MM.1S (cell line): ENCODE results near the gene CLMN.

Experiments used
- DNase-seq: peaks from one replicate; pipeline ENCODE4 v3.0.0-alpha.2; 2015
- H2AFZ ChIP-seq: fragments of 300-600 bp; sonication (generic); 2 replicates; pipeline ENCODE4 v1.6.0; 2016; ENCODE audit warnings: antibody characterized with exemption, low read length
- H3F3A ChIP-seq: fragments of 300-600 bp; sonication (generic); 2 replicates; pipeline ENCODE4 v1.6.1; 2016; ENCODE audit warnings: mild to moderate bottlenecking, antibody characterized with exemption, low read length, moderate library complexity, mixed read lengths; ENCODE audit not compliant: insufficient read depth
- H3K27ac ChIP-seq: fragments of 300-600 bp; sonication (generic); 2 replicates; pipeline ENCODE4 v1.5.1; 2016; ENCODE audit warnings: mild to moderate bottlenecking, low read length
- H3K27me3 ChIP-seq: fragments of 300-600 bp; sonication (generic); replicated peaks from 2 replicates; pipeline ENCODE4 v1.6.0; 2016; ENCODE audit warnings: low read length; ENCODE audit not compliant: insufficient read depth
- H3K36me3 ChIP-seq: fragments of 300-600 bp; sonication (generic); replicated peaks from 2 replicates; pipeline ENCODE4 v1.6.1; 2016; ENCODE audit warnings: mild to moderate bottlenecking, low read length, mixed read lengths; ENCODE audit not compliant: insufficient read depth
- H3K4me1 ChIP-seq: fragments of 300-600 bp; sonication (generic); 2 replicates; pipeline ENCODE4 v1.6.1; 2016; ENCODE audit warnings: low read length, mixed read lengths
- H3K4me2 ChIP-seq: fragments of 300-600 bp; sonication (generic); 2 replicates; pipeline ENCODE4 v1.6.0; 2016; ENCODE audit warnings: low read depth, low read length
- H3K4me3 ChIP-seq: fragments of 300-600 bp; sonication (generic); 2 replicates; pipeline ENCODE4 v1.5.1; 2016; ENCODE audit warnings: low read length, mixed read lengths
- H3K79me2 ChIP-seq: fragments of 300-600 bp; sonication (generic); 2 replicates; pipeline ENCODE4 v1.6.1; 2016; ENCODE audit warnings: mixed run types, low read length, mixed read lengths
- H3K9ac ChIP-seq: fragments of 300-600 bp; sonication (generic); 2 replicates; pipeline ENCODE4 v1.6.1; 2016; ENCODE audit warnings: low read length, mixed read lengths
- H3K9me2 ChIP-seq: fragments of 300-600 bp; sonication (generic); replicated peaks from 2 replicates; pipeline ENCODE4 v1.6.1; 2016; ENCODE audit warnings: mild to moderate bottlenecking, low read length, mixed read lengths; ENCODE audit not compliant: insufficient read depth
- H3K9me3 ChIP-seq: fragments of 300-600 bp; sonication (generic); replicated peaks from 2 replicates; pipeline ENCODE4 v1.6.1; 2016; ENCODE audit warnings: mild to moderate bottlenecking, low read length, mixed read lengths; ENCODE audit not compliant: insufficient read depth
- H4K20me1 ChIP-seq: fragments of 300-600 bp; sonication (generic); 2 replicates; pipeline ENCODE4 v1.6.1; 2016; ENCODE audit warnings: mild to moderate bottlenecking, low read length, moderate library complexity, mixed read lengths; ENCODE audit not compliant: insufficient read depth
- EZH2 ChIP-seq: fragments of 300-600 bp; sonication (generic); optimal IDR thresholded peaks from 2 replicates; pipeline ENCODE3; 2017; ENCODE audit warnings: low read depth, mild to moderate bottlenecking, antibody characterized with exemption, low read length, mixed read lengths
- EZH2phosphoT487 ChIP-seq: fragments of 300-600 bp; sonication (generic); IDR thresholded peaks from 2 replicates; pipeline ENCODE4 v1.6.1; 2018; ENCODE audit warnings: antibody characterized with exemption, low read length
- TF ChIP-seq, protein P1 (sequence below): fragments of 300-600 bp; sonication (generic); IDR thresholded peaks from 2 replicates; pipeline ENCODE4 v1.5.1; 2016; ENCODE audit warnings: antibody characterized with exemption, low read length, mixed read lengths

The CLMN gene

DNA sequence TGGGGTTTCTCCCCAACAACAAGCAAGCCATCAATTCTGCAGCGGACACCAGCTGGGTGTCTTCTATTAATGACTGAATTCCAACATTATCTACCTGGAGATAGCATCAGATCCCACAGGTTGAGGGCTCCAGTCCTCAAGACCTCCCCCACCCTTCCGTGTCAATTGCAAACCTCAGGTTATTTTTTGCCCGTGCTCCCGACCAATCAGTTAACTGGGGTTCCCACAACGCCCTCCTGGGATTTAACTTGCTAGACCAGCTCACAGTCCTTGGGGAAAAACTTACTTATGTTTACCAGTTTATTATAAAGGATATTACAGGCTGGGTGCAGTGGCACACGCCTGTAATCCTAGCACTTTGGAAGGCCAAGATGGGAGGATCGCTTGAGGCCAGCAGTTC lies 172.1 kb downstream of the CLMN start:
- Histone ChIP-seq H3K36me3 (no peaks in the 10 kb centered on the region), H3K4me3 (no peak overlapping the region), H3F3A (peaks cover 2% of the 10 kb centered on the region; the same call in 1 of the 2 replicates), H2AFZ (no peak overlapping the region), H3K9me3 (no peaks in the 10 kb centered on the region), H3K27ac (no peak overlapping the region), H3K9ac (no peak overlapping the region), H3K4me2 (no peak overlapping the region), H3K4me1 (no peaks in the 10 kb centered on the region), H3K9me2 (no peaks in the 10 kb centered on the region), H4K20me1 (no peaks in the 10 kb centered on the region), H3K79me2 (peaks cover 88% of the 10 kb centered on the region), H3K27me3 (no peaks in the 10 kb centered on the region)
- DNase-seq, result no peak
- TF ChIP-seq, protein P1, sequence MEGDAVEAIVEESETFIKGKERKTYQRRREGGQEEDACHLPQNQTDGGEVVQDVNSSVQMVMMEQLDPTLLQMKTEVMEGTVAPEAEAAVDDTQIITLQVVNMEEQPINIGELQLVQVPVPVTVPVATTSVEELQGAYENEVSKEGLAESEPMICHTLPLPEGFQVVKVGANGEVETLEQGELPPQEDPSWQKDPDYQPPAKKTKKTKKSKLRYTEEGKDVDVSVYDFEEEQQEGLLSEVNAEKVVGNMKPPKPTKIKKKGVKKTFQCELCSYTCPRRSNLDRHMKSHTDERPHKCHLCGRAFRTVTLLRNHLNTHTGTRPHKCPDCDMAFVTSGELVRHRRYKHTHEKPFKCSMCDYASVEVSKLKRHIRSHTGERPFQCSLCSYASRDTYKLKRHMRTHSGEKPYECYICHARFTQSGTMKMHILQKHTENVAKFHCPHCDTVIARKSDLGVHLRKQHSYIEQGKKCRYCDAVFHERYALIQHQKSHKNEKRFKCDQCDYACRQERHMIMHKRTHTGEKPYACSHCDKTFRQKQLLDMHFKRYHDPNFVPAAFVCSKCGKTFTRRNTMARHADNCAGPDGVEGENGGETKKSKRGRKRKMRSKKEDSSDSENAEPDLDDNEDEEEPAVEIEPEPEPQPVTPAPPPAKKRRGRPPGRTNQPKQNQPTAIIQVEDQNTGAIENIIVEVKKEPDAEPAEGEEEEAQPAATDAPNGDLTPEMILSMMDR, result no peak
- TF ChIP-seq EZH2phosphoT487 (no peak), EZH2 (no peak)

DNA sequence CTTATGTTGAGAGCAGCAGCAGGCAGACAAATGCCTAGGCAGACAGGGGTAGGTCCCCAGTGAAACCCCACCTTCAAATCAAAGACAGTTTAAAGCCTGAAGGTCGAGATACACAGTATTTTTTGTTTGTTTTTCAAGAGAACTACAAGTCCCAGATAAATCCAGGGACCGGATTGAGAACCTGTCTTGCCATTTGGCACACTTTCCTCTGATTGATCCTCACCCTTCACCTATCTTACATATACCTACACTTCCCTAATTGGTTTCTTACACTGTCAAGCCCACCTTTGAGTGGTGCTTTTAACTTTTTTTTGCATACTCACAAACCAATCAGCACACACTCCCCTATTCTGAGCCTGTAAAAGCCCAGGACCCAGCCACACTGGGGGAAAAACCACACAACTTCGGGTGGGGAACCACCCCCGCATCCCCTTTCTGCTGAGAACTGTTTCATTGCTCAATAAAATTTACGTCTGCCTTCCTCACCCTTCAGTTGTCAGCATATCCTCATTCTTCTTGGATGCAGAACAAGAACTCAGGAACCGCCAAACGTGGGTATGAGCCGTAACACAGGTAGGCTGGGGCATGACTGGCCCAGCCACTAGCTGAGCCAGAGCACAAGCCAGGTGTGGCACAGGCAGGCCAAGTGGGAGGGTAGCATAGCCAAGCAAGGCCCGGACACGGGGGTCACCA lies 173.5 kb downstream of the CLMN start:
- no peak overlapping the region for H3K4me2 ChIP-seq
- no peaks in the 10 kb centered on the region for H3K9me2 ChIP-seq
- H3K4me1 ChIP-seq, result no peaks in the 10 kb centered on the region
- no peak for TF ChIP-seq EZH2phosphoT487
- TF ChIP-seq, protein P1, result no peak
- TF ChIP-seq EZH2, result no peak
- H3K27ac ChIP-seq, result no peak overlapping the region
- H3K27me3 ChIP-seq, result no peaks in the 10 kb centered on the region
- H4K20me1 ChIP-seq, result no peaks in the 10 kb centered on the region
- no peak overlapping the region for H3K4me3 ChIP-seq
- H3K9ac ChIP-seq, result no peak overlapping the region
- H2AFZ ChIP-seq, result no peak overlapping the region
- H3F3A ChIP-seq, result peaks cover 2% of the 10 kb centered on the region; the same call in 1 of the 2 replicates
- H3K79me2 ChIP-seq, result peaks cover 88% of the 10 kb centered on the region
- H3K9me3 ChIP-seq, result no peaks in the 10 kb centered on the region
- DNase-seq, result no peak
- no peaks in the 10 kb centered on the region for H3K36me3 ChIP-seq

DNA sequence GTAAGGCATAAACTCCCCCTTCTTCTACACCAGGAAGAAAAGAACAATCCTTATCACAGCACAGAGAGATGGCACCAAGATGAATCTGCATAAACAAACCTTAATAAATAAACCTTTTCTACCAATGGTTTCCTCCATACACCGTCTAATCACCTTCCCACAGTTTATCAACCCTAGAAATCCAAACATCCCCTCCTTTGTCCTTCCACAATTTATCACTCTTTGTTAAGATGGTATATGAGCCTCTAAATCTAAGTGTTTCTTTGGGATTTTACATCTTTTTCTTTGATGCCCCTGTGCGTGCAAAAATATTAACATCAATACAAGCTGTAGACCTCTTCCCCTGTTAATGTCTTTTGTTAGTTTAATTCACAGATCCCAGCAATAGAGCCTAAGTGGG lies 174.9 kb downstream of the CLMN start:
- TF ChIP-seq, protein P1, result no peak
- TF ChIP-seq EZH2, result no peak
- no peak for TF ChIP-seq EZH2phosphoT487
- Histone ChIP-seq H3K36me3 (no peaks in the 10 kb centered on the region), H4K20me1 (no peaks in the 10 kb centered on the region), H3K79me2 (peaks cover 86% of the 10 kb centered on the region), H3K9me3 (no peaks in the 10 kb centered on the region), H3K27ac (peak overlapping the region; percentile 27; the same call in 1 of the 2 replicates), H3K4me1 (no peaks in the 10 kb centered on the region), H3F3A (peaks cover 2% of the 10 kb centered on the region; the same call in 1 of the 2 replicates), H3K4me3 (peak overlapping the region; percentile 40; the same call in 1 of the 2 replicates), H3K27me3 (no peaks in the 10 kb centered on the region), H2AFZ (no peak overlapping the region), H3K4me2 (peak overlapping the region; percentile 54; the same call in 1 of the 2 replicates), H3K9me2 (no peaks in the 10 kb centered on the region), H3K9ac (no peak overlapping the region; the same call in 1 of the 2 replicates)
- DNase-seq, result no peak
